ENCODE measurements around the gene PITX2. TPM values are rescaled to one million over a fixed set of nuclear protein-coding genes. Genes with fewer than 3 reads are reported as not detected.
A peak's percentile ranks its signal among the peaks of the same experiment; 100 is the strongest.

The PITX2 gene
- total RNA-seq, 1 donor from 2014 or later, result 182 TPM

DNA sequence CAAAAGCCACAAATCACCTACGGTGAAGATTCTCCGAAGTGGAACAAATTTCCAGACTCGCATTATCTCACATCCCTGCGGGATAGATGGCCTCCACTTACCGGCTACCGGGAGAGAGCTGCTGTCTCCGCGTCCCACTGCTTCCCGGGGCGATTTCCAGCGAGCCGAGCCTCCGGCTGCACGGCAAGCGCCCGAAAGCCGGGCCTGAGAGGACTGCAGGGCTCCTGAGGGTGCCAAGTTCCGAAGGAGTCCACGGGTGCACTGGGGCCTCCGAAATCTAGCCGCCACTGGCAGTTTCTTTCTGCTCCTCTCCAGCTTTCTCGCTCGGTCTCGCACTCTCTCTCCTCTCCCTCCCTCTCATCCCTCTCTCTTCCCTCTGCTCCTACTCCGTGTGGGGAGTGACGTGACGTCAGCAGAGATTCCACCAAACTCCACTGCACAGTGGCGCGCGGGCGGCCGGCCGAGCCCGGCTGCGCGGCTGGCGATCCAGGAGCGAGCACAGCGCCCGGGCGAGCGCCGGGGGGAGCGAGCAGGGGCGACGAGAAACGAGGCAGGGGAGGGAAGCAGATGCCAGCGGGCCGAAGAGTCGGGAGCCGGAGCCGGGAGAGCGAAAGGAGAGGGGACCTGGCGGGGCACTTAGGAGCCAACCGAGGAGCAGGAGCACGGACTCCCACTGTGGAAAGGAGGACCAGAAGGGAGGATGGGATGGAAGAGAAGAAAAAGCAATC is 14.0 kb upstream of the PITX2 start:
- peak; percentile 95 for DNase-seq (ENCODE audit: low spot score)

DNA sequence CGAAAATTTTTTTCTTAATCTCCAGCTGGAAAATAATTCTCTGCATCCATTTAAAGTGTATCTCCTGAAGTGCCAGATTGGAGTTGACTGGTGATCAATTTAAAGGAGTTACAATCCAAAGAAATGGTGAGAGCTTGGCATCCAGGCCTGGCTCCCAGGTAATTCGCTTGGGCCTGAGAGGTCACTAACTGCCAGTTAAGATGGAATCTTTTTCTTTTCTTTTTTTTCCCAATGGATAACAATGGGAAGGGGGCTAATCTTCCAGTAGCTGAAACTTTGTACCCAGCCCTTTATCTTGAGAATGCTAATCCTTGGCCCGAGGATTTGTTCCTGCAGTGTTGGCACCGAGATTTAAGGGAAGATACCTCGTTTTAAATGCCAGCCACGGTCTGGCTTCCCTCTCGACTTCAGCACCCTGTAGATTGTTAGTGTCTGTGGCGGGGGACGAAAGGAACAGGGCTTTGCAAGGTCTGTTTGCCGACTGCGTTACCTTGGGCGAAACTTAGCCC is 13.3 kb upstream of the PITX2 start:
- DNase-seq (ENCODE audit: low spot score), result peak; percentile 54

DNA sequence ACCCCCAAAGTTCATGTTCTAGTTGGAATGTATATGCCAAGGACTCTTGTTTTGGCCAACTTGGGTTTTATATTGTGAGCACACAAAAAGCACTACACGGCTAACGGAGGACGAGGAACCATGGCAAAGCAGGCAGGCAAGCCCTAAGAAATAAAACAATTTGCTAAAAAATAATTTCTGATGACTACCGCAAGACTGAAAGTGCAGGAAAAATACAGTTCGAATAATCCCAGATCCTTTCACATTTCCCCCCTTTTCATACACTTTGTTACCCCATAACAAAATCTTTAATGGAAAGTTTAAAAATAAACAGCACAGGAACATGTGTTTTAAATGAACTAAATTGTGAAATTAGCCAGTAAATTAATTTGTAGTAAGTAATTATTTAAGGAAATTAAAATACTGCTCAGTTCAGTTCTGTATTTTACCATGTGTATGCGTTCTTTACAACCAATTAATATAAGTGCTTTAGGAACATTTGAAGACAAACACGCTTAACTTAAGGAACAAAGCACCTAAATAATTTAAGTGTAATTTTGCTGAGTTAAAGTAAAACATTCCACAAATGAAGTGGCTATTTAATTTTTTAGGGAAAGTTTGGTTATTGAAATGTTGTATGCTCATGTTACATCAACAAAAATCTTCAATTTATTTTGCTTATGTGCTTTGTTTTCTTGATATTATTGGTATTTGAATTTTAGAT is 12.4 kb upstream of the PITX2 start:
- peak; percentile 11 for DNase-seq (ENCODE audit: low spot score)

DNA sequence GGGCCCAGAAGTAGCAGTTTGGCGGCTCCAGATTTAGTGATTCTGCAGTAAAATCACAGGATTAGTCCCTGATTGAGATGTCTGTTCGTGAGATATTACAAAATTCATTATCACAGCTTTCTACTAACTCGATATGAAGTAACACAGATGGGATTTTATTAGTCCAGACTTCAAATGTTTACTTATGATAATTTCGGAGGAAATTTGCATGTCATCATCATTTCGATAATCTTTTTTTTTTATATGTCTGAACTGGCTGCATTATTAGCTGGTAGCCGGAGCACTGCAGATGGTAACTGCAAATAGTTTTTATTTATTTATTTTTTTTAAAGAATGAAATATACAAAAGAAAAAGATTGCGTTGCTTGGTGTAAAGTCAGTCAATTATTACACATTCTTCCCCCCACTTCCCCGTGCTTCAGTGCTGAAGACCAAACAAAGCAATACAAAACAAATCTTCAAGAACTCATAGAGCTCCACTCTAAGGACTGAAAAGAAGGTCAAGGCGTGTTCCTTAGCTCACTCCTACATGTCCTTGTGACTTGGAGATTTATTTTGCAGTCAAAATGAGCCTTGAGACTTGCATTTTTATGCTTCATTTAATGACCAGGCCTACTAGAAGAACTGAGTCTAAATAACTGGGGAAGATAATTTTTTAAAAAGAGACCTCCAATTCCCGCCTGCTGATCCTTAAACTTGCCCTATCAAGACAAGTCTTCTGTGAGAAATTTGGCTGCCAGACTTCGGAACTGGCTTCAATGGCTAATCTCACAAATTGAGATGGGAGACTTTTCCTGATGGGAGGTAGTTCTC is 11.7 kb upstream of the PITX2 start:
- peak; percentile 48 for DNase-seq (ENCODE audit: low spot score)

DNA sequence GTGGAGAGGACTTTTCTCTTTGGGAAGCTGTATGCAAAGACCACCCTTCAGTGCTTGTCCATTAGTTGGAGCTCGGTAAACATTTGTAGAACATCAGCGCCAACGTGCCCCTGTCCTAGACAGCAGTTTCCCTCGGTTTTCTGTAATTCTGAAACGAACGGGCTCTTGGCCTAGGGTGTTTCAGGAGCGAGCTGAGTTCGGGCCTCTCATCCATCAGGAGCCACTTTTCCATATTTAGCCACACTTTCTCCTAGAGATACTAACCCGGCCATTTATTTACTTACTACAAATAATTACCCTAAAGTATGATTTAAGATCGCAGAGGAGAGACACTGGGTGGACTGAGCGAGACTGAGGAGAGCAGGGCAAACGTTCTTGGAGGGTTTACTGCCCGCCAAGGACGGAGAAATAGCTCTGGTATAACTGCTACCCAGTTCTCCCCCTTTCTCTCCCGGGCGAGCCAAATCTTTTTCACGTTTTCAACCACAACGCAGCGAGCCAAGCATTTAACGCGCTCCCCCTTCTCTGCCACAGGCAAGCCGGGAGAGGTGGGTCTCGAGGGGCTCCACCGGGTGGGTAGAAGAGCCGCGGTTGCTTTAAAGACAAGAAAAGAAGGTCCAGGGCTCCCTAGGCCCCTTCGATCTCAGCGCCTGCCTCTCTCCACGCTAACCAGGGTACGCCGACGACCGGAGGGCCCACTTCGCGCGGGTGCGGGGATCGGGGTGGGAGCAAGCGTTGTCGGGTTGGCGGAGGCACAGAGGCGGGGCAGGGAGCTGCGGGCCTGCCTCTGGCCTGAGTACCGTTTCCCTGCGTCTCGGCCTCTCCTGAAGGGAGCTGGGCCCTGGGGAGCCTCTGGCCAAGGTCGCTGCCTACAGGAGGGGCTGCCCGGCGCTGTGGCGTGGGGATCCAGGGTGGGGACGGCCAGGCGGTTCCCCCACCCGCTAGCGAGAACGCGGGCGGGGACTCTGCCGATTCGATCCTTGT is 10.8 kb upstream of the PITX2 start:
- peak; percentile 10 for DNase-seq (ENCODE audit: low spot score)

DNA sequence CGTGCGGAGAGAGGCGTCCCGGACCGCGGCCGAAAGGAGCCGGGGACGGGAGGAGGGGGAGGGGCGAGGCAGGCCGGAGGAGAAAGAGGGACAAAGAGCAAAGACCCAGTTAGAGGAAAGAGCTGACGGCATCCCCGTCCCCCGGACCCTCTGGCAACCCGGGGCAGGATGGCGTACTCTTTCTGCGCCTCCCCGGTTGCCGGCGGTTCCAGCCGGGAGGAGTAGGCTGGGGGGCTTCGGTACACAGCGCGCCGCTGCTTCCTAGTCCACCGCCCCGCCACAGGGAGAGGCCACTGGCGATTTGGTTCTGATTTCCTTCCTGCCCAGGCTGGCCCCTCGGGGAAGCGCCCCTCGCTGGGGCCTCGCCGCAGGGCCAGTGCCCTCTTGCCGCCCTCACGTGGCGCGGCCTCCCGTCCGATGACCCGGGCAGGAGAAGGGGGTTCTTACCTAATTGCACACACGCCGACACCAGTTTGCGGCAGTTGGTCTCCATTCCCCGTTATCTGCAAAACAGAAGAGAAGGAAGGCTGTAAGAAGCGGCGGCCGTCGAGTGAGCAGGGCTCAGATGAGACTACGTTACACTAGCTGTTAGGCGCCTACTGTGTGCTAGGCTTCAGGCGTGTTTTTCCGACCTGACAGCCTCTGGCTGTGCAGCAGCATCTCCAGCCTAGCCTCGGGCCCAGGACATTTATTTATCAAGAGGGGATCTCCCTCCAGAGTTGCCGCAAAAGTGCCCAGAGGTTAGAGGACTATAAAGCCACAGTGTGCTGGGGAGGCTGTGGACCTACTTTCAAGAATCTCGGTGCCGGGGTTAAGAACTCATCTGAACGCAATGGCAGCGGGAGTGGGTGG is 9.9 kb upstream of the PITX2 start:
- peak; percentile 20 for DNase-seq (ENCODE audit: low spot score)

DNA sequence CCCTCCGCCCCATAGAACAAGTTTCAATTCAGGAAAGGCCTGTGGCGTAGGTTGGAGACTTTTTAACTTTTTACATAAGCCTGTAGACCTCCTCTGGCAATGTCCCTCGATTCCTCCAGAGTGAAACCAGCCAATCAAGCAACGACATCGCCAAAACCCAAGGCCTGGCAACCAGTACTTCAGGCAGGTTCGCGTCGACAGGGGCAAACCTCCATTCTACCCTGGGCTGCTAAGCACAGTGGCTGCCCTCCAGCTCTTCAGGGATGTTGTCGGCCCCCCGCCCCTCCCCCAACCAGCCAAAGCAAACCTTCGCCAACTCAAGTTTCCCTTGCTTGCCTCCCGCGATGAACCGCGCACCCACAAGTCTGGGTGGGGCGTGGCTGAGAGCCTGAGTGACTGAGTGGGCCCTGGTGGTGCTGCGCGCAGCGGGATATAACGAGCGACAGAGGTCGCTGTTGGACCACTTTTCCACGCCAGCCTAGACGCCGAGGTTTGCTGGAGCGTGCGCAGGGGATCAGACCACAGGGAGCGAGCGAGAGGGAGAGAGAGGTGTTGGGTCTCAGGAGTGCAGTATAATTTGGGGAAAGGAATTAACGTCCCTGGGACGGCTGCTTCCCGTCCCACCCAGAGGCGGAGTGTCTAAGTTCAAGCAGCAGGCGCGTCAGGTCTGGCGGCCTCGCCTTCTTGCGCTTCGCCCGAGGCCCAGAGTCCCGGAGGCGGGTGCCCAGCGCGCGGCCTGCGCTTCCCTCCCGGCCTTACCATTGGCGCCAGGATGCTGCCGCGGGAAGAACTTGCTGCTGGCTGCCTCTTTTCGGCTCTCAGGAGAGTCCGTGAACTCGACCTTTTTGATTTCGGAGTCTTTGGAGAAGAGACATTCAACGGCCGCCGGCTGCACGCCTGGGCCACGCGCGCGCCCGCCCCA is 9.0 kb upstream of the PITX2 start:
- DNase-seq (ENCODE audit: low spot score), result peak; percentile 96

DNA sequence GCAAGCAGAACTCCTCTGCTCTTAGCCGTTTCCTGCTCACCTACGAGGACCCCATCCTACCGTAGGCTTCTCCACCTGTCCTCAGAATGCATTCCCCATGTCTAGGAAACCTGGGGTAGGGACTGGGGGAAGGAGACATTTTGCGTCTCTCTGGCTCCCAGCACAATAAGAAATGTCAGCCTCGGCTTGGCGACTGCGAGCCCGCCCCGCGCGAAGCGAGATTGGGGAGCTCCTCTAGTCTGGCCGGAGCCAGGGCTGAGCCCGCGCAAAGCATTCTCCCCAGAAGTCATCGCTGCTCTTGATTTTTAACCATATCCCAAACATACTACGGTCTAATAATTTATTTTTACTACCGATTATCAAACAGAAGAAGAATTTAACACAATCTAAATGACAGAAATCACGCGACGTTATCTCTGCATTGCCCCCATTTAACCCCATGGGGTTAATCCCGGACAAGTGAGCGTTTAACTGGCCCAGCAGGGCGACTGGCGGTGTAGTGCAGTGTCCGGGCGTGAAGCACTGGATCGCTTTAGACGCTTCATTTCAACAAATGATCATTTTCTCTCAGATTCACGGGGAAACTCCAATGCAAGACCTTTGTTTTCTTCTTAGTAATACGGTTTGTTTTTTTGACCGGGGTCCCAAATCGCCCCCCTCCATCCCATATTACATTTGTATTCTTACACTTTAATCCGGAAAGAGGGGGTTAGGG is 8.0 kb upstream of the PITX2 start:
- peak; percentile 37 for DNase-seq (ENCODE audit: low spot score)

DNA sequence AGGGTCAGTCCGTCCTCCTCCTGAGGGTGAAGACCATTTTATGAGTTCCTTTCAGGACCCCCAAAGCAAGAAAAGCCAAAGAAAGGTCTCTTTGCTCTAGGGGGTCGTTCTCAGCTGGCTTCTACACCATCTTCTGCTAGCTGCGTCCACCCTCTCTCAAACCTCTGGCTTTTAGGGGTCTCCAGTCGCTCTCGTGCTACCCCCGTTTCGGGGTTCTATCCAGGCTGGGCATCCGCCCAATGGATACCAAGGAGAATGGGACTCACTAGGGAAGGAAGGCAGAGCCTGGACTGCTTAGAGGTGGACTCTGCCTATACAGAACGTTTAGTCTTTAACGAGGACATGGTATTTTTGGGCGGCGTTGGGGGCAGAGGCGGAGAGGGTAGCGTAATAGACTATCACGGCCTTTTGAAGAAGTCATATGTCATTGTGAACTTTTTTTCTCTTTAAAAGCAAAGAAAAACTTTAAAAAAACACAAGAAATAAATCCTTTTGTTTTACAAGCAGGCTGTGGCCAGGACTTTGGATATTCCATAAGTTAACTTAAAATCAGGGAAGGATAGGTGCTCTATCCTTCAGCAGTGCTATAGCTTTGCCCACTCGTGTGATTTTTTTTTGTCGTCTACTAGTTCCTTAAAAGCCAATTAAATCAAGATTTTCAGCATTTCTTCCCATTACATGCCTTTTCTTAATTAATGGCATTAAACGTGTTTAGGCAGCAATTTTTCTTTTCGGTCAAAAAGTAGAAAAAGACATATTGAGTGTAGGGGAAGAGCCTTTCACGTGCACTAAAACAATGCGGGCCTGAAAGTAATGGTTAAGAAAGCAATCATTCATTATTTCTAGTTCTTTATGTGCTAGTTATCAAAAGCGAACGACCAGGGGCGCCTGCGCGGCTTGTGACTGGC is 7.2 kb upstream of the PITX2 start:
- DNase-seq (ENCODE audit: low spot score), result peak; percentile 40

DNA sequence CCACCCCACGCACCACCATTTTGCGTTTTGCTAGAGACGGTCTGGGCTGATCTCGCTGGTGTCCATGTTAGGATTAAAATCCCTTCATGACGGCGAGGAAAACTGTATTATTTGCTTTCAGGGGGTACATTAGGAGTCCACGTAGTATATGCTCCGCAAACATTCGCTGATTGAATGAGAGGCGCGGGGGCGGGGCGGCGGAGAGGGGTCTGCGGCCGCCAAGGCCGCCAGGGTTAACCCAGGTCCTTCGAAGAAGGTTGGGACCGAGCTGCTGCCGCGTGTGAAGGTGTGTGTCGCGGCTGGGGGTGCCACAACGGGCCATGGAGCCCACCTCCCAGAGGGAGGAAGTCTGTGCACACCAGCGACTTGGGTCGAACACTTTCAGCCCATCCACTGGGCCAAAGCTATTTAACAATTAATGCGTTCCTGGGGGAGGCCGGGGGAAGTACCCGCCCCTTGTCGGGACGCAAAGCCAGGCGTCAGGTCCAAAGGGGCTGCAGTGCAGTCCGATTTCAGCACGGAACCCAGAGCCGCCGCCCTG is 6.4 kb upstream of the PITX2 start:
- peak; percentile 30 for DNase-seq (ENCODE audit: low spot score)

DNA sequence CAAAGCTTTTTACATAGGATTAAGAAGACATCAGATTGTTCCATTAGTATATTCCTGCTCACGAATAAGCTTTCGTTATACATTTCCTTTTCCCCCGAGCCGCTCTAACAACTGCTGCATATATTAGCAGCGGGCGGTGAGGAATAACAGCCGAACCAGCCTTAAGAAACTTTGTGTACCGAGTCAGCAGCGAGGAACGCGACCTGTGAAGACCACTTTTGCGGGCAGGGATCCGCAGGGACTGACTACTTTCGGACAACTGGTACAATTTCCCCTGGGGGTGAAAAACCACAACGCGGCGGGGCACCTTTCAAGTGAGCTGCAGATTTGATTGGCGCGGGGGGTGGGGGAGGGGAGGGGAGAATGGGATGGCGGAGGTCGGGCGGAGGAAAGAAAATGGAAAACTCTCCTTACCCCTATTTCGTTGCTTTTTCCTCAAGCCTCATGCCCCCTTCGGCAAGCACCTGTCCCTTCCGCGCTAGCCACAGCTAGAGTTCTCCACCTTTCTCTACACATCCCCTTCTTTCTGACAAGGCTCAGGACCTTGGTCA is 5.9 kb upstream of the PITX2 start:
- peak; percentile 47 for DNase-seq (ENCODE audit: low spot score)

DNA sequence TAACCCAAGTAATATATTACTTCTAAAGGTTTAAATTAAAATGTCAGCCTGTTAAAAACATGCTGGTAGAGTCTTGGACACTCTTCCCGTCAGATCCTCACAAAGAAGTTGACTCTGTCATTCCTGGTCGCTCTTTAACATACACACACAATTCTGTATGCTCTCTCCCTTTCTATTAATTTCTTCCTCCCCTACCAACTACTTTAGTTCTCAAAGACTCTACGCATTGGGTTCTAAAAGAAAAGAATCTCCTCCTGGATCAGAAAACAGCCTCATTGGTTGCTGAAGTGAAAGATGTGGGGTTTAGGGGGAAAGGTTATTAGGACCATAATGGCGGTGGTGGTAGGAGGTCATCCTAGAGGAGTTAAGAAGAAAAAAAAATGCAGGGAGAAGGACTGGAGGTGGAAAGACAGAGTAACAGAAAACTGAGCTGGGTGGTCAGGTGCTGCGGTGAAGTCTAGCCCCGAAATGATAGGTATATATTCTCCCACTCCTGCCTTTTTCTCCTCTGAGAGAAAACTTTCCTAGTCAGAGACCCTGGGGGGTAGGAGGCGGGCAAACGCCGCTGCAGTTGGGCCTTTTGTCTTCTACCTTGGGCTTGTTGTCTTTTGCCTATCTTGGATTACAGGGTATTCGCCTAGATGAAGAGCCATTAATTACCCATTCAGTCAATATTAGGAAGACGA is 5.2 kb upstream of the PITX2 start:
- no peak for DNase-seq (ENCODE audit: low spot score)

DNA sequence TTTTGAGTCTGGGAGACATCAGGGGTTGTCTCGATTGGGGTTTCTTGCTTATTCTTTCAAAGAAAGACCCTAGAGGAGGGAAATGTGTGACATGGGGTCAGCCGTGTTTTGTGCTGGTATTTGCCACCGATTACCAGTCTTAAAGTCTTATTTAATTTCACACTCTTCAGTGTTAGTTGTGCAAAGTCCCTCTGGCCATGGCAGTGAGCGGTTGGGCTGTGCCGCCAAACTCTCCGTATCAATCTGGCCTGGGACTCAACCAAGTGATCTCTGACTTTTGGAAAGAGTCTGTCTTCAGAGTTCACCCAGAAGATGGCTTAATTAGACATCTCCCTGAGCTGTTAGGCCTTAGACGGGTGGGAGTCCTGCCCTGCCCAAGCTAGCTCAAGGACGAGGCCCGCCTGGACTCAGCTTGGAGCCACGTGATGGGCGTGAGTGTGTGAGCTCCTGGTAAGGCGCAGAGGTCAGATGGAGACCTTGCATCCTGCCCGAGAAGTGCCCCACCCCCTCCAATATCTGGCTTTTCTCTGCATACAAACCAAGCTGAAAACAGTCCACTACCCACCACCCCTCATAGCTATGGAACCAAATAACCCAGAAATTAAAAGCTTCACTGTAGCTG is 3.8 kb upstream of the PITX2 start:
- DNase-seq (ENCODE audit: low spot score), result peak; percentile 88

DNA sequence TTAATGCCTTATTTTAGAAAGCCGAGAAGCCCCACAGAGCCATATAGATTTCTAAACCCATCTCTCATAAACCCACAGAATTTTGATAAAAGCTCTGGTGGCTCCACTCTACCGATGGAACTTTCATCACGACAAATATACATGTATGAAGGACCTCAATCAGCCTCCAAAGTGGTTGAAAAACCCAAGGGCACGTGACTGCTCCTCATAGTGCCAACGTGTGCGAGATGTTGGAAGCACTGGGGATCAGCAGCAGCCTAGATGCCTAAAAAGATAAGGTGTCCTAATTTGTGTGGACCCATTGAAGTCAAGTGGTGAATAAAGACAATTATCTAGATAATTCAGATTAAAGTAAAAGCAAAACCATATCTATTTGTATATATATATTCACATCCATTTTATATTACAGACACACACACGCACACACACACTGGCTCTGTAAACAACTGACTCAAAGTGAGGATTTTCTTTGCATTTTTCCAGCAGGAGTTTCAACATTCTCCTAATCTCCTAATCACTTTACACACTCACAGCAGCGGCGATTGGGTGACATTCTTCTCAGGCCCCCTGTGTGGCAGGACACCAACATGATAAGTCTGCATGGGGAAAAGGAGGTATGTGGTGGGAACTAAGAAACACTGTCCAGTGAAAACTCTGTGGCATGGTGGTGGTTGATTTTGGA is 2.8 kb upstream of the PITX2 start:
- DNase-seq (ENCODE audit: low spot score), result peak; percentile 66
